Fibroblast of the aortic adventitia (primary cell): ENCODE measurements around the gene TFEB. TPM values are rescaled to one million over a fixed set of nuclear protein-coding genes. Genes with fewer than 3 reads are reported as not detected.

Experiments used
- DNase-seq: peaks from one replicate; pipeline ENCODE4 v3.0.0-alpha.2; 2010; ENCODE audit warnings: low read depth
- H3K4me3 ChIP-seq: 2 replicates; pipeline ENCODE4 v1.5.1; 2011; ENCODE audit warnings: low read depth, mild to moderate bottlenecking, control low read depth, low read length, moderate library complexity
- CTCF ChIP-seq: IDR thresholded peaks from 2 replicates; pipeline ENCODE4 v1.5.1; 2011; ENCODE audit warnings: mild to moderate bottlenecking, low read length, control low read depth, inconsistent platforms; ENCODE audit not compliant: insufficient read depth
- total RNA-seq: library from RNA; depleted of rRNA; stranded (reverse); fragments of >200 nt; gene quantifications from 2 replicates; pipeline ENCODE4 v1.2.3, GENCODE V29; 2012; ENCODE audit warnings: low replicate concordance

Gene TFEB
- total RNA-seq, 1 donor: 5.1 TPM

GRCh38 chr6:41728073-41728936 lies 7.1 kb downstream of the TFEB start:
- no peak for DNase-seq
- TF ChIP-seq CTCF: no peak
- no peak overlapping the region for H3K4me3 ChIP-seq

DNA sequence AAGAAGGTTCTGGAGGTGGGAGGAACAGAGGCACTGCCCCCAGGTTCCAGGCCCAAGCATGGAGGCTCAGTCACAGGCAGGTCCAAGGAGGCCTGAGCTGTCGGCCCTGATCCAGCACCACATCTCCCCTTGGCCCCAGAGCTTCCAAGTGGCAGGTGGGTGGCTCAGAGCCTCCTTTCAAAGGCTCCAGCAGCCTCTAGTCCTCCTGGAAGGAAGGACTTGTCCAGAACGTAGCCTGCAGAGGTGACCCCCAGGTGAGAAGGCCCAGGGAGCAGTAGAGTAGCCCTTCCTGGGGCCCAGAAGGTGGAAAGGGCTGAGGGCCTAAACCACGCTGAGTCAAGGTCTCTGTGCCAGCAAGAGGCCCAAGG lies 7.7 kb downstream of the TFEB start:
- TF ChIP-seq CTCF: no peak
- H3K4me3 ChIP-seq: no peak overlapping the region
- no peak for DNase-seq

GRCh38 chr6:41726876-41727275 lies 8.5 kb downstream of the TFEB start:
- no peak overlapping the region for H3K4me3 ChIP-seq
- TF ChIP-seq CTCF: no peak
- DNase-seq: no peak

- peak; percentile 4 for TF ChIP-seq CTCF
- H3K4me3 ChIP-seq: no peak overlapping the region
- no peak for DNase-seq
These were observed 10.6 kb downstream of the TFEB start for GRCh38 chr6:41724586-41725501.

GRCh38 chr6:41724228-41724580 lies 11.2 kb downstream of the TFEB start:
- TF ChIP-seq CTCF: no peak
- DNase-seq: no peak
- H3K4me3 ChIP-seq: no peak overlapping the region

GRCh38 chr6:41723530-41724227 lies 11.7 kb downstream of the TFEB start:
- TF ChIP-seq CTCF: no peak
- no peak overlapping the region for H3K4me3 ChIP-seq
- DNase-seq: peak; percentile 78
